Activated effector memory CD4-positive, alpha-beta T cell treated with anti-CD3 and anti-CD28 coated beads, Interleukin-2, amount 50 U/mL, for 16 hours (primary cell): ENCODE data around the gene SHC2.
"Not testable (repeated sequence)": the region's sequence is repeated elsewhere in the genome, so short reads cannot be mapped to it uniquely, and the experiment has no call there.

Experiments
- DNase-seq: peaks from one replicate; pipeline ENCODE4 v3.0.0-alpha.2; 2020

Gene SHC2

GRCh38 chr19:491146-491741 is 30.4 kb upstream of the SHC2 start:
- no peak for DNase-seq

- DNase-seq = no peak
Measured at GRCh38 chr19:489418-490196, 28.8 kb upstream of the SHC2 start.

GRCh38 chr19:488505-489417 is 27.9 kb upstream of the SHC2 start:
- peak; percentile 98 for DNase-seq

- DNase-seq = no peak
Measured at GRCh38 chr19:485583-486236, 24.9 kb upstream of the SHC2 start.

- DNase-seq = no peak
Measured at GRCh38 chr19:485077-485476, 24.2 kb upstream of the SHC2 start.

GRCh38 chr19:484494-484893 is 23.7 kb upstream of the SHC2 start:
- DNase-seq = no peak

- DNase-seq = no peak
Measured at GRCh38 chr19:483332-484072, 22.7 kb upstream of the SHC2 start.

- DNase-seq = no peak
Measured at GRCh38 chr19:482186-483041, 21.6 kb upstream of the SHC2 start.

- not testable (repeated sequence) for DNase-seq
Measured at GRCh38 chr19:481100-481499, 20.3 kb upstream of the SHC2 start.

GRCh38 chr19:480016-480855 is 19.4 kb upstream of the SHC2 start:
- peak; percentile 75 for DNase-seq

- no peak for DNase-seq
Measured at GRCh38 chr19:478976-479375, 18.1 kb upstream of the SHC2 start.

- DNase-seq = no peak
Measured at GRCh38 chr19:478236-478903, 17.5 kb upstream of the SHC2 start.

- DNase-seq = no peak
Measured at GRCh38 chr19:475360-475759, 14.5 kb upstream of the SHC2 start.

GRCh38 chr19:474126-475078 is 13.6 kb upstream of the SHC2 start:
- peak; percentile 61 for DNase-seq

GRCh38 chr19:472005-472858 is 11.4 kb upstream of the SHC2 start:
- DNase-seq = peak; percentile 37

- no peak for DNase-seq
Measured at GRCh38 chr19:470701-471100, 9.9 kb upstream of the SHC2 start.

- DNase-seq = no peak
Measured at GRCh38 chr19:469833-470232, 9.0 kb upstream of the SHC2 start.
